ENCODE data around the gene OSBPL8. TPM values are rescaled to one million over a fixed set of nuclear protein-coding genes. Genes with fewer than 3 reads are reported as not detected.
"Not testable (repeated sequence)": the region's sequence is repeated elsewhere in the genome, so short reads cannot be mapped to it uniquely, and the experiment has no call there.

The OSBPL8 gene
- total RNA-seq, 1 donor from 2014 or later = 150 TPM

DNA sequence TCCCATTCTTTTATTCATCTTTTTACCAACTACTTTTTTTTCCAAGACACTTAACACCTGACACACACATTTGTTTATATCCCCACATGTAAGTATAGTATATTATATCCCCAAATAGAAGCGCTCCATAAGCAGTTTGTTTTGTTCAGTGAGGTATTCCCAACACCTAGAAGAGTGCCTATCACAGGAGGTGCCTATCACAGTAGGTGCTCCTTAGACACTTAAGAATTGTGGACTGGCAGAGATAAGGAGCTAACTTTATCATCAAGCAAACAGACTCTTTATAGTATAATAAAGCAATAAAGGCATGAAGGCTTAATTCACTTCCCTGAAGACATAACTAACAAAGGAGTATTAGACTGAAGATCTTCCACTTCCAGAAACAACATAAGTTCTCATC, 29.1 kb downstream of the OSBPL8 start:
- DNase-seq (ENCODE audit: low spot score in 2 of 2) (no peak), FAIRE-seq (no peak)

DNA sequence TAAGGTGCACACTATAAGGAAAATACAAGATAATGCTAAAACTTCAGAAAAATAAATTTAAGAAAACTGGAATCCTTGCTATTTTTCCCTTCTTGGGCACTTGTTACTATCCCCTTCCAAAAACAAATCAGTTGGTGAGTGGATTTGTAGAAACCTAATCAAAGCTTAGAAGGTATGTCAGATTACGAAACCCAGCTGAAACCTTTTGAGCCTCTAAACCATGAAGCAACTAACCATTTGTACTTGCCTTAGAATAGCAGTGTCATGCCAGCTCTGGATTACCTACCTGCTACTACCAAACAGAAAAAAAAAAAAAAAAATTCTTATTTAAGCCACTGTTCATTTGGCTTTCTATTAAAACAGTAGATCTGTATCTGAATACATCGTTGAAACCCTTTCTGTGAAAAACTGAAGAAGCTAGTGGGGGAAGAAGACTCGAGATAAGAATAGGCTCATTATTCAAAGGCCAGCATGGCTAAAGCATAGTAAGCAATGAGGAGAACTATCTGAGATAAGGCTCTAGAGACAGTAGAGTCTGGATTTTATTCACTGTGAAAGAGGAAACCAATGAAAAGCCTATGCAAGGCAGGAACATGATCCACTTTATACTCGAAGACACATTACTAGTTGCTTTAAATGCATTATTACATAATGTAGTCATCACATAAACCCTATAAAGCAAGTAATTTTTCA, 30.2 kb downstream of the OSBPL8 start:
- FAIRE-seq (no peak), DNase-seq (ENCODE audit: low spot score in 2 of 2) (no peak)

DNA sequence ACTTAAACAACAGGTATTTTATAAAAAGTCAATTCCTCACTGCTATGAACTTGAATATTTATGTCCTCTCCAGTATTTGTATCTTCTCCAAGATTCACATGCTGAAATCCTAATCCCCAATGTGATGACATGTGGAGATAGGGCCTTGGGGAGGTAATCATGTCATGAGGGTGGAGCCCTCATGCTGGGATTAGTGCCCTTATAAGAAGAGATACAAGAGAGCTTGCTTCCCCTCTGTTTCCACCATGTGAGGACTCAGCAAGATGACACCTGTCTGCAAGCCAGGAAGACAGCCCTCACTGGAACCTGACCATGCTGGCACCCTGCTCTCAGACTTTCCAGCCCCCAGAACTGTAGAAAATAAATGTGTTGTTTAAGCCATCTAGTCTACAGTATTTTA, 36.2 kb downstream of the OSBPL8 start:
- FAIRE-seq (no peak), DNase-seq (ENCODE audit: low spot score in 2 of 2) (no peak)

DNA sequence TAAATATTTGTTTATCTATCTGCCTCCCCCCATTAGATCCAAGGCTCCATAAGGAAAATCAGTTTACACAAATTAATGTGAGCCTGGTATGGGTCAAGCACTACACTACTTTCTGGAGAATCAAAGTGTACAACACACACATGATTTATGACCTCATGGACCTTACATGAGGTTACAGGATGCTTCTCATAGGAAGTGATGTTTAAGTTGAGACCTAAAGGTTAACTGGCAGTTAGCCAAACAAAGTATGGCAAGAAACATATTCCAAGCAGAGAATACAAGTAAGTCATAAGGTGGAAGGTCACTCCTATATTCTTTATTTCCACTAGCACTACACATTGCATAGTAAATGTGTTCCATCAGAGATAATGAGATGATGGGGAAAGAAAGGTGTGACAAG, 39.2 kb downstream of the OSBPL8 start:
- FAIRE-seq = no peak
- no peak for DNase-seq (ENCODE audit: low spot score in 2 of 2)

DNA sequence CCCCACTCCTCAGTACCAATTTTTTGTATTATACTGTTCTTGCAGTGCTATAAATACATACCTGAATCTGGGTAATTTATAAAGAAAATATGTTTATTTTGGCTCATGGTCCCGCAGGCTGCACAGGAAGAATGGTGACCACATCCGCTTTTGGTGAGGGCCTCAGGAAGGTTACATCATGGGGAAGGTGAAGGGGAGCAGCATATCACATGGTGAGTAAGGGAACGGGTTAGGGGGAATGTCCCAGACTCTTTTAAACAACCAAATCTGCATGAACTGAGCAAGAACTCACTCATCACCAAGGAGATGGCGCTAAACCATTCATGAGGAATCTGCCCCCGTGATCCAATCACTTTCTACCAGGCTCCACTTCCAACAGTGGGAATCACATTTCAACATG, 40.0 kb downstream of the OSBPL8 start:
- FAIRE-seq (no peak), DNase-seq (ENCODE audit: low spot score in 2 of 2) (no peak)

DNA sequence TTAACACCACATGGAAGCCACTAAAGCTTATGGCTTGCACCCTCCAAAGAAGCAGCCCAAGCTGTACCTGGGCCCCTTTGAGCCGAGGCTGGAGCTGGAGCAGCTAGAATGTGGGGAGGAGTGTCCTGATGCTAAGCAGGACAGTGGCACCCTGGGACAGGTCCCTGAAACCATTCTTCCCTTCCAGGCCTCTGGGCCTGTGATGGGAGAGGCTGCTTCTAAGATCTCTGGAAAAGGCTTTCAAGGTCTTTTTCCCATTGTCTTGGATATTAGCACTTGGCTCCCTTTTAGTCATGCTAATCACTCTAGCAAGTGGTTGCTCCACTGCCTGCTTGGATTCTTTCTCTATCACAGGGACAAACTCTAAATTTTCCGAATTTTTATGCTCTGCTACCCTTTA, 40.9 kb downstream of the OSBPL8 start:
- no peak for FAIRE-seq
- no peak for DNase-seq (ENCODE audit: low spot score in 2 of 2)

DNA sequence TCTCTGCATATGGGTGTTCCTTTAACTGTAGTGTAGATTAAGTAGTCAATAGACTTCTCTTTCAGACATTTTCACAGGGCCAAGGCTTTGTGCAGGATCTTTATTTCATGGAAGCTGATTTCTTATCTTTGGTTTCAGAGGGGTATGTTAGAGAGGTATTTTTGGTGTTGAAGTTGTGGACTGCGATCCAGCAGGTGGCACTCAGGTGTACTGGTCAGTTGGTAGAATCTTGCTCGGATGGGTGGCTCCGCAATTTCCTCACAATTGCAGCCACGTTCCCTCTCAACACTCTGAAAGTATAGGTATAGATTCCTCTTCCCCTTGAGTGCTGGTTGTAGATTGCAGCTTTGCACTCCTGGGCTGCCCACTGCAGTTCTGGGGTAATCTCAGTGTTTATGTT, 44.3 kb downstream of the OSBPL8 start:
- no peak for FAIRE-seq
- no peak for DNase-seq (ENCODE audit: low spot score in 2 of 2)

DNA sequence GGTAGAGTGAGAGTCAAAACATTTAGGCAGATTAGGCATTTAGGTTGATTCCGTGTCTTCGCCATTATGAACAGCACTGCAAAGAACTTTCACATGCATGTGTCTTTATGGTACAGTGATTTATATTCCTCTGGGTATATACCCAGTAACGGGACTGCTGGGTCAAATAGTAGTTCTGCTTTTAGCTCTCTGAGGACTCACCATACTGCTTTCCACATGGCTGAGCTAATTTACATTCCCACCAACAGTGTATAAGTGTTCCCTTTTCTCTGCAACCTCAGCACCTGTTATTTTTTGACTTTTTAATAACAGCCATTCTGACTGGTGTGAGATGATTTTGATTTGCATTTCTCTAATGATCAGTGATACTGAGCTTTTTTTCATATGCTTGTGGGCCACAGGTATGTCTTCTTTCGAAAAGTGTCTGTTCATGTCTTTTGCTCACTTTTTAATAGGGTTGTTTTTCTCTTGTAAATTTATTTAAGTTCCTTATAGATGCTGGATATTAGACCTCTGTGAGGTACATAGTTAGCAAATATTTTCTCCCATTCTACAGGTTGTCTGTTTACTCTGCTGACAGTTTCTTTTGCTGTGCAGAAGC, 48.4 kb downstream of the OSBPL8 start:
- not testable (repeated sequence) for FAIRE-seq; DNase-seq (ENCODE audit: low spot score in 2 of 2)

DNA sequence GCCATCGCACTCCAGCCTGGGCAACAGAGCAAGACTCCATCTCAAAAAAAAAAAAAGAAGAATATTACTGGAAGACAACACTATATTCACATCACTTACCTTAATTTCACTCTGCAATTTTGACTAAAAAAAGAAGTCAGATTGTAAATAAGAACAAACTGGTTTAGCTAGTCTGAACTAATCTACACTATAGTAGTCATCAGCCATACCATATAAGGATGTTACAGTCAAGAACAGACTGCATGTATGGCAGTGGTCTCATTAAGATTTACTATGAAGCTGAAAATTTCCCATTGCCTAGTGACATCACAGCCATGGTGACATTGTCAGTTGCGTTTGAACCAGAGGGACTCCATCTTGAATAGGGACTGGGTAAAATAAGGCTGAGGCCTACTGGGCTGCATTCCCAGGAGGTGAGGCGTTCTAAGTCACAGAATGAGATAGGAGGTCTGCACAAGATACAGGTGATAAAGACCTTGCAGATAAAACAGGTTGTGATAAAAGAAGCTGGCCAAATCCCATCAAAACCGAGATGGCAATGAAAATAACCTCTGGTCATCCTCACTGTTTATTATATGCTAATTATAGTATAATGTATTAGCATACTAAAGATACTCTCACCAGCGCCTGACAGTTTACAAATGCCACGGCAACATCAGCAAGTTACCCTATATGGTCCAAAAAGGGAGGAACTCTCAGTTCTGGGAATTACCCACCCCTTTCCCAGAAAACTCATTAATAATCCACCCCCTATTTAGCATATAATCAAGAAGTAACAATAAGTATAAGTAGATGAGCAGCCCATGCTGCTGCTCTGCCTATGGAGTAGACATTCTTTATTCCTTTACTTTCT, 51.2 kb downstream of the OSBPL8 start:
- no peak for DNase-seq (ENCODE audit: low spot score in 2 of 2)
- no peak for FAIRE-seq

DNA sequence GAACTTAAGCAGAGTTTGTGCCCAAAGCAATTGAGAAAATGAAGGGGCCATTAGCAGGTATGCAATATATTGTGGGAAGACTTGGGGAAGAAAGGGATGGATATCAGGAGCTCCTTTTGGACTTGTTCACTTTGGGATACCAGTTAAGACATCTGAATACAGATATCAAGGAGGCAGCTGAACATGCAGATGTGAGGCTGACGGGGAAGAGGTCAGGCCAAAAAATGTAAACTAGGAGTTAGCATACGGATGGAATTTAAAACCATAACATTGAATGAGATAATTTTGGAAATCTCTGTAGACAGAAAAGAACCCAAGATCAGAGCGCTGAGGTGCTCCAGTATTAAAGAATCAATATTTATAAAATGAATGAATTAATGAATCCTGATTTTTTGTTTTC, 53.4 kb downstream of the OSBPL8 start:
- no peak for DNase-seq (ENCODE audit: low spot score in 2 of 2)
- no peak for FAIRE-seq

DNA sequence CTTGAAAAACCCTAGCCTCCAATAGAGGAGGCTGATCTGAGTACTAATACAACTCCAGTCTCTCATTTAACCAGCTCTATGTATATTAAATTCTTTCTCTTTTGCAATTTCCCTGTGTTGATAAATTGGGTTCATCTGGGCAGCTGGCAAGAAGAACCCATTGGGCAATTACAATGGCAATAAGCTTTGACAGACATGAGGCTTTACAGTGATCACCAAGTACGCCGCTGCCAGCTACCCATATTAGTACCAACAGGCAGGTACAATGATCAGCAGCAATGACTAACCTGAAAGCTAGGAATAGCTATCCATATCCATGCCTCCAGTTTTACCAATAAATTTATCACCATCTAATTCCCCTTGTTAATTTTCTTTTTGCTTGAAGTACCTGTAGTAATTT, 54.5 kb downstream of the OSBPL8 start:
- DNase-seq (ENCODE audit: low spot score in 2 of 2) = no peak
- FAIRE-seq = no peak

DNA sequence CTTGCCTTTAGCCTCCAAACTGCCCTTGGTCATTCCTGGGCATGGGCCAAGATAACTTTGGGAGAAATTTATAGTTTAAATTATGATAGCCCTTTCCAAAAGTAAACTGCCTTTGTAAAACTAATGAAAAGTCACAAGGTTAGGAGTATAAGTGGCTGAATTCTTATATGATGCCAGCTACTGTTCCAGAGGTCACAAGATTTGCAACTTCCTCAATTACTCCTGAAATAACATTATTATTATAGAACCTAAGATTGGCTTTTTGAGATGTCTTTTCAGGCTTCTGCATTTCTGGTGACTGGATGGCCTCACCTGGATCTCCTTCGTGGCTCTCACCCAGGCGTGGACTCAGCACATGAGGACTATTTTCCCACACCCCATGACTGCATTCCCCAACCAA, 55.0 kb downstream of the OSBPL8 start:
- FAIRE-seq = no peak
- no peak for DNase-seq (ENCODE audit: low spot score in 2 of 2)

DNA sequence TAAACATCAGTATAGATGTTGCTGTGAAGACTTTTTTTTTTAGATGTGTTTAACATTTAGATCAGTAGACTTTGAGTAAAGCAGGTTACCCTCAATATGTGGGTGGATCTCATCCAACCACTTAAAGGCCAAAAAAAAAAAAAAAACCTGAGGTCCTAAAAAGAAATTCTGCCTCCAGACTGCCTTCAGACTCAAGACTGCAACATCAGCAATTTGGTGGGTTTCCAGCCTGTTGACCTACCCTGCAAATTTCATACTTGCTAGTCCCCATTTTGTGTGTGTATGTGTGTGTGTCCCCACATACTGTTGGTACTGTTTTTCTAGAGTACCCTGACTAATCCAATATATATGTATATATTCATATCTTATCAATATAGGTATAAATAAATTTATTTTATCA, 55.6 kb downstream of the OSBPL8 start:
- FAIRE-seq = no peak

DNA sequence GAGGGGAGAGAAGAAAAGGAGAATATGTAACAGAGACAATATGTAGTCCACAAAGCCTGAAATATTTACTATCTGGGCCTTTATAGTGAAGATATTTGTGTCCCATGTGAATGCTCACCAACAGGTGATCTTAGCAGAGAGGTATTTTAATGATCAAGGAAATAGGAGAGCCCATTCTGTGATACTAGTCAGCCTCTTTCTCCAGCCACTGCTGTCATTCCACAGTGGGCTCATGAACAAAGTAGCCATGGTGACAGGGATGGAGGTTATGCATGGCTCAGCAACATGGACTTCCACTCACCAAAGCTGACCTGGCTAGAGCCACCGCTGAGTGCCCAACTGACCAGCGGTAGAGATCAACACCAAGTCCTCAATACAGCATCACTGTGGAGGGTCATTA, 58.2 kb downstream of the OSBPL8 start:
- DNase-seq (ENCODE audit: low spot score in 2 of 2) (no peak), FAIRE-seq (no peak)

More for the DNA sequence above, 55.6 kb downstream of the OSBPL8 start:
- DNase-seq (ENCODE audit: low spot score in 2 of 2) = no peak

DNA sequence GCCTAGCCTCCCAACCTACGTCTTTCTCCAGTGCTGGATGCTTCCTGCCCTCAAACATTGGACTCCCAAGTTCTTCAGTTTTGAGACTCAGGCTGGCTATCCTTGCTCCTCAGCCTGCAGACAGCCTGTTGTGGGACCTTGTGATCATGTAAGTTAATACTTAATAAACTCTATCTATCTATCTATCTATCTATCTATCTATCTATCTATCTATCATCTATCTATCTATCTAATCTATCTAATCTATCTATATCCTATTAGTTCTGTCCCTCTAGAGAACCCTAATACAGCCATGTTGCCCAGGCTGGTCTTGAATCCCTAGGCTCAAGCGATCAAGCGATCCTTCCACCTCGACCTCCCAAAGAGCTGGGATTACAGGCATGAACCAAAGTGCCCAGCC, 60.4 kb downstream of the OSBPL8 start:
- DNase-seq (ENCODE audit: low spot score in 2 of 2); FAIRE-seq: not testable (repeated sequence)

DNA sequence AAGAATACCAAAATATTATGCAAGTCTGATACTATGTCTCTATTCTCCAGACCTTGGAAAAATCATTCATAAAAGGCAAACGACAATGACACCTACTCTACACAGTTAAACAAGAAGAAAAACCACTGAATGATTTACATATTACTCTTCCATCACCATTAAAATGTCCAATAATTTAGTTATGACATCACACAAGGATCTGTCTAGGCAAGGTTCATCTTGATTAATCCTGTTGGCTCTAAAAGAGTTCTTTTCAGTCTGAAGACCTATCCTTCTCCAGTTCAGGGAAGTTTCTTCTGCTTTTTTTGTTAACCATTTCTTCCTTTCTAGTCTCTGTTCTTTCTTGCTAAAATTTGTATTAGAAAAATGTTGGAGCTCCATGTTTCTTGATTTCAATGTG, 64.0 kb downstream of the OSBPL8 start:
- no peak for FAIRE-seq
- DNase-seq (ENCODE audit: low spot score in 2 of 2) = no peak

DNA sequence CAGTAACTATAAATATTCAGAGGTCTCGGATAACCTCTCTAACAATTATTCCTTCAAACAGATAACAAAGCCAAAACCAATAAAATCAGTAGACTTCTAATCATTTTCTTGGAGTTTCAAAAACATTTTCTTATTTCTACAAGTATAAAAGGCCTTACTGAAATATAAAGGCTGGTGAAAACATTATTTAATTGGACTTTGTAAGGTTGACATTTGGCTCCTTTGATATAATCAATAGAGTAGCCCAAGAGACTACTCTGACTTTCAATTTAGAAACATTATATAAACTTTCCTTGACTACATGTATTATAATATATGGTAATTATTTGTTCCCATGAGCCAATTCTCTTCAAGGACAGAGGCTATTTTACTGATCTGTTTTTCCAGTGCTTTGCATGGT, 68.3 kb downstream of the OSBPL8 start:
- FAIRE-seq (no peak), DNase-seq (ENCODE audit: low spot score in 2 of 2) (no peak)

DNA sequence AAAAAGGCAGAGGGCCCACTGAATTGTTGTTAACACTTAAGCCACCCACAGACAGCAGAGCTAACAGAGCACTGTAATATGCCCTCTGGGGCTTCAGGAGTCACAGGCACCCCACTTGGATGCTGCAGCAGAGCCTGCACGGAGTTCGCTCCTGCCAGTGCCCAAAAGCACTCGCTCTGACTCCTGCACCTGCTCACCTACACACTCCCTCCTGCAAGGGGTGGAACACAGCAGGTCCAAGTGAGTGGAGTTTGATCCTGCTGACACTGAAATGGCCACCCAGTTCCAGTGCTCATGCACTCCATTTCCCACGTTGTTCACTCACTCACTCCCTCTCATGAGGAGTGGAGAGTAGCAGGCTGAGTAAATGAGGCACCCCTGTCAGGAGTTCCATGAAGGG, 68.8 kb downstream of the OSBPL8 start:
- no peak for FAIRE-seq
- no peak for DNase-seq (ENCODE audit: low spot score in 2 of 2)

DNA sequence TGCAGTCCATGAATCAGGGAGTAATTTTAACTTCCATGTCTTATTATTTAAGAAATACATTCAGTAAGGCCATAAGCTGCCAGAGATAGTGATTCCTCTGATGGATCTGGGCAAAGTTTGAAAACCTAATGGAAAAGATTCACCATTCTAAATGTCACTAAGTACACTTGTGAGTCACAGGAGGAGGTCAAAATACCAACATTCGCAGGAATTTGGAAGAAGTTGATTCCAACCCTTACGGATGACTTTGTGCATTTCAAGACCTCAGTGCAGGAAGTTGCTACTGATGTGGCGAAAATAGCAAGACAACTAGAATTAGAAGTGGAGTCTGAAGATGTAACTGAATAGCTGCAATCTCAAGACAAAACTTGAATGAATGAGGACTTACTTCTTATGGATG, 69.8 kb downstream of the OSBPL8 start:
- DNase-seq (ENCODE audit: low spot score in 2 of 2) (no peak), FAIRE-seq (no peak)

DNA sequence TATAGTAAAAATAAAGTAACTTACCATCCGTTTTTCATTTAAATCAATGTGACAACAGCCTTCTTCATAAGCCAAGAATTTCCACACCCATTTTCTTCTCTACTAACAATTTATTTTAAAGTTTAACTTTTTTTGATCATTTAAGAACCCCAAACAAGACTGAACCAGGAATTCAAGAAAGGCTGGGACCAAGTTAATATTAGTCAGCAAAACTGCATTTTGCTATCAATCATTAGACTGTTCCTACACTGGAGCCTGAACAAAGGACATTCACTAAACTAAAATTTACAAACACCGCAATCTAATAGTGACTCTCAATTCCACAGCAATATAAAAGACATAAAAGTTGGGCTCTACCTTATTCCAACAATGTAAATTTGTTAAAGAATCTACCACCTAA, 73.6 kb downstream of the OSBPL8 start:
- no peak for DNase-seq (ENCODE audit: low spot score in 2 of 2)
- FAIRE-seq = no peak

DNA sequence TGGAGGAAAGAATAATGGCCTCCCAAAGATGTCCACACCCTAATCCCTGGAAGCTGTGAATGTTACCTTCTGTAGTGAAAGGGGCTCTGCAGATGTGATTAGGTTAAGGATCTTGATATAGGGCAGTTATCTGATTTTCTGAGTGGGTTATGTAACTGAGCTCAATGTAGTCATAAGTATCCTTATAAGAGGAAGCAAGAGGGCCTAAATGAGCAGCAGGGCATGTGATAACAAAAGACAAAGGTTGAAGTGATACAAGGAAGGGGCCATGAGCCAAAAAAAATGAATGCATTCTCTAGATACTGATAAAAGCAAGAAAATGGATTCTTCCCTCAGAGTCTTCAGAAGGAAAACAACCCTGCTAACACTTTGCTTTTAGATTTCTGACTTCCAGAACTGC, 78.8 kb downstream of the OSBPL8 start:
- no peak for DNase-seq (ENCODE audit: low spot score in 2 of 2)
- FAIRE-seq = no peak

DNA sequence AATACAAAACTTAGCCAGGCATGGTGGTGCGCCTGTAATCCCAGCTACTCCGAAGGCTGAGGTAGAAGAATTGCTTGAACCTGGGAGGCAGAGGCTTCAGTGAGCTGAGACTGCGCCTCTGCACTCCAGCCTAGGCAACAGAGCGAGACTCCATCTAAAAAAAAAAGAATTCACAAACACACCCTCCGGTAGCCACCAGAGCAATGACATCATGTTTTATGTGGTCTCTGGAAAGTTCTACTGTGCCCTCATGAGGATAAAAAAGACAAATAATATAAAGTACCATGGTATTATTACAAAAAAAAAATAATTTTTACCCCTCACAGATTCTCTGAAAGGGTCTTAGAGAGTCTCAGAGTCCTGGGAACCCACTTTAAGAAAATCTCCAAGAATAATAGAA, 81.5 kb downstream of the OSBPL8 start:
- DNase-seq (ENCODE audit: low spot score in 2 of 2) (no peak), FAIRE-seq (no peak)
